KMS-11 (cell line): ENCODE results near the gene UQCRHL.
A peak's percentile ranks its signal among the peaks of the same experiment; 100 is the strongest.

Source experiments
- H2AFZ ChIP-seq: fragments of 200-600 bp; sonication (generic); 2 replicates; pipeline ENCODE4 v1.6.1; 2016; ENCODE audit warnings: antibody characterized with exemption, mixed run types, low read depth
- H3K27ac ChIP-seq: fragments of 200-600 bp; sonication (generic); 2 replicates; pipeline ENCODE4 v1.6.1; 2016; ENCODE audit warnings: mild to moderate bottlenecking, mixed run types
- H3K27me3 ChIP-seq: fragments of 200-600 bp; sonication (generic); 2 replicates; pipeline ENCODE4 v1.6.1; 2017; ENCODE audit warnings: mild to moderate bottlenecking, low read depth, mixed run types, moderate library complexity; ENCODE audit not compliant: insufficient read depth
- H3K36me3 ChIP-seq: fragments of 200-600 bp; sonication (generic); 2 replicates; pipeline ENCODE4 v1.6.1; 2017; ENCODE audit warnings: mild to moderate bottlenecking, mixed run types; ENCODE audit not compliant: insufficient read depth
- H3K4me1 ChIP-seq: fragments of 200-600 bp; sonication (generic); 2 replicates; pipeline ENCODE4 v1.6.1; 2016; ENCODE audit warnings: mild to moderate bottlenecking, low read depth, mixed run types; ENCODE audit not compliant: poor library complexity, severe bottlenecking
- H3K4me2 ChIP-seq: fragments of 200-600 bp; sonication (generic); 2 replicates; pipeline ENCODE4 v1.7.0; 2016; ENCODE audit warnings: mild to moderate bottlenecking, mixed run types
- H3K4me3 ChIP-seq: fragments of 200-600 bp; sonication (generic); IDR thresholded peaks from 2 replicates; pipeline ENCODE4 v1.6.1; 2017; ENCODE audit warnings: low read depth, low read length, mixed read lengths; ENCODE audit not compliant: insufficient read depth
- H3K79me2 ChIP-seq: fragments of 200-600 bp; sonication (generic); 2 replicates; pipeline ENCODE4 v1.6.1; 2016; ENCODE audit warnings: low read depth, mixed run types; ENCODE audit not compliant: insufficient read depth
- H3K9ac ChIP-seq: fragments of 200-600 bp; sonication (generic); 2 replicates; pipeline ENCODE4 v1.6.1; 2016; ENCODE audit warnings: mild to moderate bottlenecking, mixed run types
- H4K20me1 ChIP-seq: fragments of 200-600 bp; sonication (generic); 2 replicates; pipeline ENCODE4 v1.6.1; 2016; ENCODE audit warnings: mild to moderate bottlenecking, mixed run types; ENCODE audit not compliant: insufficient read depth
- TF ChIP-seq, protein P1 (sequence below): fragments of 200-600 bp; sonication (generic); conservative IDR thresholded peaks from 2 replicates; pipeline ENCODE4 v1.6.1; 2017; ENCODE audit warnings: low read depth, mild to moderate bottlenecking, antibody characterized with exemption, low read length, moderate library complexity, mixed read lengths

The UQCRHL gene

DNA sequence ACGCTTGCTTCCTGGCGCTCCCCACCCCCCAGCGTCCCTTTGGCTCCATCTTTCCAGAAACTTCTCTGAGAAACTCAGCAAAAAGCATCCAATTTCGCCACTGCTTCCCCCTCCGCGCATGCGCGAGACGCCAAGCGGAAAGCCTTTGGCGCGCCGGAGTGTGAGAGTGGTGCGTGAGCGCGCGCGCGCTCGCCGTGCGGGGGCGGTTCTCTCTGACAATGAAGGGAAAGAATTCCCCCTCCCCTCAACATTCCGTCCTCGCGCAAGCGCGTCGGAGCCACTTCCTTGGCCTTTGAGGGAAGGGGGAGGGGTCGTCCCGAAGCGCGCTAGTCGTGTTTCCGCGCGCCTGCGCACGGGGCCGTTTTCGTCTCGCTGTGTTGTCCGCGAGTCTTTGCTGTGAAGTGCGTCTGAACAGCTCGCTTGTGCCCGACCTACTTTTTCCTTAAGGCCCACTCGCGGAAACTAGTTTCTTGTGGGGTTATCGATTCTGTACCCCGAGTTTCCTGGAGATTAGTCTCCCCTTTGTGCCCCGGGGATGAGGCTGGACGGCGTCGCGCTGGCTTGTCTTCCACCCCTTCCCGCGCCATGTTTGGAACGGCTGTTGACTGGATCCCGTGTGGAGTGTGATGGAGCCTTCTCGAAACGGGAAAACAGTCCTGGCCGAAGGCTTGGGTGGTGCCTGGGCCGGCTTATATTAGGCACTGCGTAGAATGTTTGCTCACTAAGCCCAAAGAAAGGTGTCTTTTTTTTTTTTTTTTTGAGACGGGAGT is 28.5 kb upstream of the UQCRHL start:
- Histone ChIP-seq H3K36me3 (no peaks in the 10 kb centered on the region), H3K9ac (peak overlapping the region; percentile 95), H4K20me1 (no peaks in the 10 kb centered on the region), H2AFZ (peak overlapping the region; percentile 64), H3K4me1 (peaks cover 12% of the 10 kb centered on the region), H3K27me3 (no peaks in the 10 kb centered on the region), H3K79me2 (peaks cover 18% of the 10 kb centered on the region), H3K27ac (peak overlapping the region; percentile 97), H3K4me3 (peak overlapping the region; percentile 8), H3K4me2 (peak overlapping the region; percentile 76)
- TF ChIP-seq, protein P1, sequence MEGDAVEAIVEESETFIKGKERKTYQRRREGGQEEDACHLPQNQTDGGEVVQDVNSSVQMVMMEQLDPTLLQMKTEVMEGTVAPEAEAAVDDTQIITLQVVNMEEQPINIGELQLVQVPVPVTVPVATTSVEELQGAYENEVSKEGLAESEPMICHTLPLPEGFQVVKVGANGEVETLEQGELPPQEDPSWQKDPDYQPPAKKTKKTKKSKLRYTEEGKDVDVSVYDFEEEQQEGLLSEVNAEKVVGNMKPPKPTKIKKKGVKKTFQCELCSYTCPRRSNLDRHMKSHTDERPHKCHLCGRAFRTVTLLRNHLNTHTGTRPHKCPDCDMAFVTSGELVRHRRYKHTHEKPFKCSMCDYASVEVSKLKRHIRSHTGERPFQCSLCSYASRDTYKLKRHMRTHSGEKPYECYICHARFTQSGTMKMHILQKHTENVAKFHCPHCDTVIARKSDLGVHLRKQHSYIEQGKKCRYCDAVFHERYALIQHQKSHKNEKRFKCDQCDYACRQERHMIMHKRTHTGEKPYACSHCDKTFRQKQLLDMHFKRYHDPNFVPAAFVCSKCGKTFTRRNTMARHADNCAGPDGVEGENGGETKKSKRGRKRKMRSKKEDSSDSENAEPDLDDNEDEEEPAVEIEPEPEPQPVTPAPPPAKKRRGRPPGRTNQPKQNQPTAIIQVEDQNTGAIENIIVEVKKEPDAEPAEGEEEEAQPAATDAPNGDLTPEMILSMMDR, result no peak

DNA sequence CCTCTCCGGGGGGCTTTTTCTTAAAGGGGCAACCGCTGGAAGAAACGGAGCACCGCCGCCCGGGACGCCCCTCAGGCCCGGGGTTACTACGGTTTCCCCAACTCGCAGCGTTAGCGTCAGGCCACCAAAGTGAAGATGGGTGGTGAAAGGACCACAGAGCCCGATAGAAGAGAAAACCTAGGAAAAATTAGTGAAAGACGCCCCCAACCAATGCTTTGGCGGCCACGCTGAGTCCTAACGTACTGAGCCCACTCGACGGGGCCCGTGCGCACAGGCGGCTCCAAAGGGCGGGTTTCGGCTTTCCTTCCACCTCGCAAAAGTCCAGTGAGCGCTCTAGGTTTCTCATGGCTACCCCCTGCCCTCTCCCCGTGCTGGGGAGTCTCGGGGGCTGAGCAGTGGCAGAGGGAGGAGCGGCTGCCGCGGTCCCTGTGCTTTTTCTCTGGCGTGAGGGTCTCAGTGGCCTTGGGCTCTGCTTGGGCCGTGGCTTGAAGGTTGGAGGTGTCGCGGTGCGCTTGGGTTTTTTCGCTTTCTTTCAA is 27.8 kb upstream of the UQCRHL start:
- H3K4me3 ChIP-seq, result peak overlapping the region; percentile 52
- peak overlapping the region; percentile 97 for H3K27ac ChIP-seq
- peak overlapping the region; percentile 3; the same call in 1 of the 2 replicates for H2AFZ ChIP-seq
- H3K4me1 ChIP-seq, result peaks cover 12% of the 10 kb centered on the region
- H3K36me3 ChIP-seq, result no peaks in the 10 kb centered on the region
- H3K27me3 ChIP-seq, result no peaks in the 10 kb centered on the region
- H4K20me1 ChIP-seq, result no peaks in the 10 kb centered on the region
- peak overlapping the region; percentile 76 for H3K4me2 ChIP-seq
- H3K79me2 ChIP-seq, result peaks cover 18% of the 10 kb centered on the region
- peak overlapping the region; percentile 95 for H3K9ac ChIP-seq
- TF ChIP-seq, protein P1, result no peak

DNA sequence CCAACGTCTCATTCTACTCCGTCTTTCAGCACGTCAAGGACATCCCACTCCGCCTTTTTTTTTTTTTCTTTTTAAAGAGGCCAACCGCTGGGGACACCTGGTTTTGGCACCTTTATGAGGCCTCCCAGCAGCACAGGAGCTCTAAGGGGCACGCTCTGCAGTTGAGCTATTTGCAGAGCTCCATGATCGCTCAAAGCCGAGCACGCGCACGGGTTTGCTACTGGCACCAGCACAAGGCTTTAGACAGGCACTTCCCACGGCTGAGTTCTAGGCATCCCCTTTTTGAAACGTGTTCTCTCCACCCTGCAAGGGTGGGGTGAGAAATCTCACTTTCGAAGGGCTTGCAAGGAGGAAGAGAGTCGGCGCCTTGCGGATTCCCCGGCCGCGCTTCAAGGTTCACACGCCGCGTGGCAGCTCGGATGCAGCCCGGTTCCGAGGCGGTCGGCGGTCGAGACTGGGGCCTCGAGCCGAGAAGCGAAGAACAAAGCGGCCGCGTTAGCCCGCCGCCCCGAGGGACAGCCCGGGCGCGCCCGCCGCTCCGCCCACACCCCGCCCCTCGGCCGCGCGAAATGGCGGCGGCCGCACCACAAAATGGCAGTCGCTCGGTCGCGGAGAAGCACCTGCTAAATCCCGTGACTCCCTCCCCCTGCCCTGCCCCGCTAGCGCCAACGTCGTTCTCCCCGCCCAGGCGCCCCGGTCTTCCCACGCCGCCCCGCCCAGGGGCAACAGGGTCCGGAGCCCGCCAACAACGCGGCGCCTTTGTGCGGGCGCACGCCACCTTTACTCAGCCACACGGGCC is 27.2 kb upstream of the UQCRHL start:
- TF ChIP-seq, protein P1, result no peak
- Histone ChIP-seq H3K36me3 (no peaks in the 10 kb centered on the region), H3K27ac (peak overlapping the region; percentile 97), H3K4me3 (peak overlapping the region; percentile 52), H2AFZ (peak overlapping the region; percentile 55), H3K4me2 (peak overlapping the region; percentile 90), H3K79me2 (peaks cover 18% of the 10 kb centered on the region), H4K20me1 (no peaks in the 10 kb centered on the region), H3K4me1 (peaks cover 12% of the 10 kb centered on the region), H3K9ac (peak overlapping the region; percentile 95), H3K27me3 (no peaks in the 10 kb centered on the region)

DNA sequence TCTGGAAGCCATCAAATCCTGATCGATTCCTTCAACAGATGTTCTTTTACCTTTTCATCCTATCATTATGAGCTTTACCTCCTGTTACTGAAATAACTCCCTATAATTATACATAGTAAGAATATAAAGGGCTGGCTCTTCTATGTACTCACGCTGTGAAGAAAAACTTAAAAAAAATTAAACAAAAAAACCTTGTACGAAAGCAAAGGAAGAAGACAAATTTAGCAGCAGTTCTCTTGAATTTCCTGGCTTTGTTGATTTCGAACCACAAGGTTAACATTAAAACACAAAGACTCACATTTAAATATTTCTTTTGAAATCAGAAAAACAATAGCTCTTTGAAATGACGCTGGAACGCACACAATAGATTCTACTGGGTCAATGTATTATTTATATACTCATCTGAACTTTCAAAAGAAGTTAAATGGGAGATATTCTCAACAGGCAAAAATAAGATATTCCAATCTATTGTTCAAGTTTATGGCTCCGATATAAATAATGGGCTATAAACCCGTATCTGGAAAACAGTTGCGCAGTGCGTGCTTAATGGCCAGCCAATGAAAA is 26.5 kb upstream of the UQCRHL start:
- Histone ChIP-seq H2AFZ (peak overlapping the region; percentile 55), H3K4me3 (peak overlapping the region; percentile 15), H3K9ac (peak overlapping the region; percentile 95), H3K4me1 (peaks cover 12% of the 10 kb centered on the region), H4K20me1 (no peaks in the 10 kb centered on the region), H3K79me2 (peaks cover 18% of the 10 kb centered on the region), H3K36me3 (no peaks in the 10 kb centered on the region), H3K4me2 (peak overlapping the region; percentile 90), H3K27ac (peak overlapping the region; percentile 97), H3K27me3 (no peaks in the 10 kb centered on the region)
- TF ChIP-seq, protein P1, result no peak
